ENCODE data around the gene RARRES1.
"Not testable (repeated sequence)": the region's sequence is repeated elsewhere in the genome, so short reads cannot be mapped to it uniquely, and the experiment has no call there.

RARRES1 gene

GRCh38 chr3:158731486-158731885 lies 771 bp downstream of the RARRES1 start:
- DNase-seq, result no peak

- no peak for DNase-seq
Measured at GRCh38 chr3:158728851-158729250, 3.4 kb downstream of the RARRES1 start.

DNA sequence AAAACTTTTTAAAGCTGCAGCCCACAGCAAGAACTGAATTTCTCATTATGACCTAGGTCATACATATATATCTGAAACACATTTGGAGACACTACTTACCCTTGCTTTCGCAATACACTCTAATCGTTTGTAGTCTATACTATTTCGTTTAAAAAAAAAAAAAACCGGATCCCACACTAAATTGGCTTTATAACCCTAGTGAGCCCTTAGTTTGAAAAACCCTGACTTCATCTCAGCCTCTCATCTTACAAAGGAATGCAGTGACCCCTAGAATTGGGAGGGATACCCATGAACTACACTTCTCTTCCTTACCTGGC lies 4.2 kb downstream of the RARRES1 start:
- no peak for DNase-seq

GRCh38 chr3:158727206-158728060 lies 4.8 kb downstream of the RARRES1 start:
- DNase-seq, result no peak

DNA sequence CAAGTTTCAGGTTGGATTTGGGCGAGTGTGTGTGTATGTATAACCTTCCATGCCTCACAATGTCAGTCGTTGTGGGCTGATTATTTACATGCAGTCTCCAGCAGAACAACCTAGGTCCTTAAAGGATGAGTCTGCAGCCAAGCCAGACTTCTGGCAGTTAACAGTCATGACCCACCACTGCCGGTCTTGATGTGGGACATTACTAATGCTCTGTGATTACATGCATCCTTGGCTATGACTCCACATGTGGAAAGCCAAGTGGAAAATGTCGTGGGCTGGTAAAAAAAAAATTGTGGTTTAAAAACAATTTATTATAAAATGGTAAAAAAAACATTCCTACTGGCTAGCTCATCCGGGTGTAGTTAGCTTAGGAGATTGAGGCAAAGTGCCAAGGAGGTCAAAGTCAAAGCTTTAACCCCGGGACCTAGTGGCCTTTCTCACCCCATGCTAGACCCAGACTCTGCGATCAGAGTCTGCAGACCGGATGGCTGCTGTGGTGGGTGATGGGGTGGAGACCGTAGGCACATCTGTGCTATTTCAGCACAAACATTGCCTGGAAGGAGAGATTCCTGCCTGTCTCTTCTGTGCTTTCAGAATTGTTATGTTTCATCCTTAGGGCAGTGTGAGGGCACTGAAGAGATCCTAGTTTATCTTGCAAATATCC lies 6.8 kb downstream of the RARRES1 start:
- DNase-seq, result no peak

DNA sequence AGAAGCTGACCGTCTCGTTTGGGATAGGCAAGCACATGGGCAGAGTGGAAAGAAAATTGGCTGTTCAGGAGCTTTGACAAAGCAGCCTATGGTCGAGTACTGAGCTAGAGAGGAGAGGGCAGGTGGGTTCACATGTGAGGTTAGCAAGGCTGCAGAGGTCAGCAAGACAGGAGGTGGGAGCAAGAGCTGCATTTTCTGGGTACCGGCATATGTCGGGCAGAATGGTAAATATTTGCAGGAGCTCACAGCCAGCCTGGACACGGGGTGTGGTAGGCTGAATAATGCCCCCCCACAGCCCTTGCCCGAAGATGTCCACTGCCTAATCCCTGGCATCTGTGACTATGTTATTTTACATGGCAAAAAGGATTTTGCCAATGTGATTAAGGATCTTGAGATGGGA lies 8.3 kb downstream of the RARRES1 start:
- DNase-seq, result no peak

DNA sequence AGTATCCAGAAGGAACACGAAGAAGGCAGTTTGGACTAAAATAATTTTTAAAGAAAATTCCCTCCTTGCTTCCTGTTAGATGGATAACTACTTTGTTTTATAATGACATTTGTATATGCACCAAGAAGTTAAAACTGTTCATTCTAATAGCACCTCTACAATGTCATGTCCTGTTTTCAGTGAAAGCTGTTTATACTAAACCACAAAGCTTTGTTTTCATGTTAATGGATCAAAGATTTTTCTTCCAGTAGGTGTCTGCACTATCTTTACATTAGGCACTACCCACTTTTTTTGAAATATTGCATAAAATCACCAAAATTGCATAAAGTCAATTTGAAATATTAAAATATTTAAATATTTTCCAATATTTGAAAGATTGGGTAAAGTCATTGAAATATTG lies 10.1 kb downstream of the RARRES1 start:
- DNase-seq, result no peak

- no peak for DNase-seq
Measured at GRCh38 chr3:158718490-158719170, 13.6 kb downstream of the RARRES1 start.

DNA sequence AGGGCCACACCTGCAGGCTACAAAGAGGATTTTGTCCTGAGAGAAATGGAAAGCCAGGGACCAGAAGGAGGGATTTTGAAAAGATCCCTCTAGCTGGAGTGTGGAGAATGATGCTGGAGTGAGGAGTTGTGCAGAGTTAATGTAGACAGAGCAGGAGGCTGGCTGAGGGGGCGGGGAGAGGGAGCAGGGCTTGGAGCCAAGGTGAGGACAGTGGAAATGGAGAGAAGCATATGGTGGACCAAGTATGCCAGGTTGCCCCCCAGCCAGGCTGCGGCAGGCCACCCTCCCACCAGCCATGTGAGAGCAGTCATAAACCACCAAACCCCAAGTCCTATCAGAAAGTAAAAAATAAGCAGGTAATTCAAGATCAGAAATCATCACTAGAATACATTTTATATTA lies 14.7 kb downstream of the RARRES1 start:
- DNase-seq, result no peak

- DNase-seq, result no peak
Measured at GRCh38 chr3:158713094-158713499, 19.2 kb downstream of the RARRES1 start.

DNA sequence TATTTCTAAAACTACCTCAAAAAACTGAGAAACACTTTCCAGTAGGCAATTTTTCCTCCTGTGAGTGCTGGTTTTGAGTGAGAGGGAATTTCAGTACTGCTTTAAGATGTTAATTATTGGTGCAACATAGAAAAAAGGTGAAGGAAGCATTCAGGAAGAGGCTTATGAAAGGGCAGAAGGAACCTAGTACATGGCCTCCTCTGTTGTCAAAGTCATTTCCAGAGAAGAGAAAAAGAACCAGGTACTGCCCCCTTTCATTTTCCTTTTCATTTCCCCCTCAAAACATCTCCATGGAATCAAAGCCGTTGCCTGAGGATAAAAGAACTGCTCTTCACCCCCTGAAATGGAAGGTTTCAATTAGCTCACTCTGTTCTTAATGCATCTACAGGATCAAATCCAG lies 19.8 kb downstream of the RARRES1 start:
- no peak for DNase-seq

DNA sequence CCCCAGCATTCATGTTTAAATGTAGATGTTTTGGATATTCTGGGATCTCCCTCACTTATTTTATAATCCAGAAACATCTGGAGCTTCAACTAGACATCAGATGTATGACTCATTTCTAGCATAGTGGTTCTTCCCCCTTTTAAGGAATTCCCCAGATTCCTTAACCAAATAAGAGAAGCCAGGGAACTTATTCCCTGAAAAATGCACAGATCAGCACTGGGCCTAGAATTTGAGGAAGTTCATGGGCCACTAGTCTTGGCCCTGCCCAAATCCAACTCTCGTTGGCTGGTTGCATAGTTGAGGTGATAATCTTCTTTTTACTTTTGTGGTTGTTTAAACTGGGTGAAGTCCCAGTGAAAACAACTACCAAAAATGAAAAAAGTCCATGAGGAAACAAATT lies 20.4 kb downstream of the RARRES1 start:
- no peak for DNase-seq

DNA sequence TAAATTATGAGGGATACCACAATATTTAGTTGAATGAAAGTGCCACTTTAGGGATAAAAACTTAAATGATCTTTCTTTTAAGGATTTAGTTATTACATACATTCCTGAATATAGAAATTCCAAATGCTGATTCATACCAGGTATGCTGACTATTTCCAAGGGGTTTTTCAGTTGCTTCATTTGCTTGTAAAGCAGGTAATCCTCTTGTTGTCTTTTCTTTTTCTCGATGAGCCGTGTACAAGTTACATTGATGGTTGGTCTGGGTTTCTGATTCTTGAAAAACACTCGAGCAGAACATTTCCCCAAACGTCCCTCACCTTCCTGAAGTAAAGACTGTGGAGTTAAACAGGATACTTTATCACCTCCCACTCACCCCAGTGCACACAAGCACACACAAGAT lies 21.7 kb downstream of the RARRES1 start:
- no peak for DNase-seq

GRCh38 chr3:158709666-158710083 lies 22.6 kb downstream of the RARRES1 start:
- no peak for DNase-seq

- DNase-seq, result no peak
Measured at GRCh38 chr3:158703566-158703965, 28.7 kb downstream of the RARRES1 start.

DNA sequence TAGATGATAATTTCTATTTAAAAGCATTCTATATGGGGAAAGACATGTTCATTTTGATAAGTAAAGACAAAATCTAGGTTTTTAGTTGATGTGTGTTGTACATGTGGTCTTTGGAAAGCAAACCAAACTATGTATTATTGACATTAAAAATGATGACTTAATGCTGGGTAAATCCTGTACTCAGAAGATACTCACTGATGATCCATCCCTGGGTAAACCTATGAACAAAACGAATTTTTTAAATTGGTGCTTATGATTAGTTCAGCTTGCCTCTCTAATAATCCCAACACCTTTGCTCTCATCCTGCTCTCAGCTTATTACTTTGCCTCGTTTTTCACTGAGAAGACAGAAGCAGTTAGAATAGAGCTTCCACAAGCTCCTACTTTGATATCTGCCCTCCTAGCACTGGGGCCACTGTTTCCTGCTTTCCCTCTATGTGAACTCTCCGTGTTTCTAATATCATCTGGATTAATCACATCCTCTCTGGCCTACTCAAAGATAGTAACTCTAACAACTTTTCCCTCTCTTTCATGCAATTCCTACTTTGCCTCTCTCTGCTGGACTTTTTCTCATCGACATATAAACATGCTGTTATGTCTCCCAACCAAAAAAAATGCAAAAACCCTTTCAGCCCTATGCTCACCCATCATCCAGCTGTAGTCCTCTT lies 29.3 kb downstream of the RARRES1 start:
- DNase-seq, result no peak

GRCh38 chr3:158701420-158702065 lies 30.7 kb downstream of the RARRES1 start:
- DNase-seq, result no peak

DNA sequence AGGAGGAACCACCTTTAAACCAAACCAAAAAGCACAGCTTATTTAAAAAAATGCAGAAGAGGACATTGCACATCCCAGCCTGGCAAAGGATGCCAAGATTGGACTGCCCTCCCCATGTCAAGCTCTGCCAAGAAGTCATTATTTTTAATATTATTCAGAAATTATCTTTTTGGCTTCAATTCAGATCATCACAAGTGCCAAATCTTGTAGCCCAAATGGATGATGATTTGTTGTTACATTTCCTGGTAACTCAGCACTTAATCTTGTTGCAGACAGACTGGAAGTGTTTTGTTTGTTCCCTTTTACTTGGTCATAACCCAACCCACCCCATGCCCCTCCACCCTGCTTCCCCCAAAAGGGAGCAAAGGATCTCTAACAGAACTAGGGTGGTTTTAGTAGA lies 31.7 kb downstream of the RARRES1 start:
- DNase-seq, result no peak

DNA sequence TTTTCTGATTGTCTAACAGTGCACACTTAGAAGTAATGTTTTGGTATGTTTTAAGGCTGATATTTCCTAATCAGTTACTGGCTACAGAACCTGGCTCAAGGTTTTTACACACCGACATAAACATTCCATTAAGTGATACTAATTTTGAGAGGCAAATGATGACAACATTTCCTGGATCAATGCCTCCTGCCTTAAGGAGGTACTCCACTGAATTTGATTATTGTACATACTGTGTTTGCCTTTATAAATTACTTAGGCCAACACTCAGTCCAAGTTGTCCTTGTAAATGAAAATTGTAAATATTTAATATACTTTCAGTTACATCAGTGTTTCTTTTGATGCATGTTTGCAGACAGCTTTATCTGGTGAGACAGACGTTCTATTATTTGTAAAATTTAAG lies 35.6 kb downstream of the RARRES1 start:
- DNase-seq, result no peak

DNA sequence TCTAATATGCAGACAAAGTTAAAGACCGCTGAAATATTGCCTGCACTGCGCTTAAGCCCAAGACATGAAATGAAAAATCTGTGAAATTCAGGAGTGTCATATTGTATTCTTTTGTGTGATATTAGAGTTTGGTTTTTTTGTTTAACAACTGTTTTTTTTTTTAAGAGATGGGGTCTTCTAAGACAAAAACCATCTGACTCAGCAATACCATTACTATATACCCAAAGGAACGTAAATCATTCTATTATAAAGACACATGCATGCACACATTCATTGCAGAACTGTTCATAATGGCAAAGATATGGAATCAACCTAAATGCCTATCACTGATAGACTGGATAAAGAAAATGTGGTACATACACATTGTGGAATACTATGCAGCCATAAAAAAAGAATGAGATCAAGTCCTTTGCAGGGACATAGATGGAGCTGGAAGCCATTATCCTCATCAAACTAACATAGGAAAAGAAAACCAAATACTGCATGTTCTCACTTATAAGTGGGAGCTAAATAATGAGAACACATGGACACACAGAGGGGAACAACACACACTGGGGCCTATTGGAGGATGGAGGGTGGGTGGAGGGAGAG lies 38.3 kb downstream of the RARRES1 start:
- DNase-seq, result not testable (repeated sequence)

DNA sequence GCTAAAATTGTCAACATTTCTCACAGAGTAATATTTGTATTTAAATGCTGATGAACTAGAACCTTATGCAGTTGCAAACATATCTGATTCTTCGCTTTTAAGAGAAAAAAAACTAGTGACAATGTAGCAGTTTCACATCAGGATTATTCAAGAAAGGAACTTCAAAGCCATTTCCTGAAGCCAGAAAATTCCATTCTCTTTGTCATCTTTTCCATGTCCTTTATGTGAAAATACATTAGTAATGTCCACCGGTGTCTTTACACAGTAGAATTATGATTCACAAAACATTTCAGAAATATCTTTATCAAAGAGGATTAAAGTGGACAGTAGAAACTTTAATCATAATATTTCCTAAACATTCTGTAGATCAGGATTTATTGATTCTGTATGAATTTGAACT lies 47.1 kb downstream of the RARRES1 start:
- DNase-seq, result no peak

- DNase-seq, result no peak
Measured at GRCh38 chr3:158683230-158683962, 48.9 kb downstream of the RARRES1 start.
